Endothelial cell of umbilical vein (primary cell): ENCODE measurements around the gene P2RY6. TPM values are rescaled to one million over a fixed set of nuclear protein-coding genes. Genes with fewer than 3 reads are reported as not detected.

Experiments
- BruUV-seq: library from RNA; stranded (reverse); fragments of 400-500 nt; replicated peaks from 2 replicates; lab custom pipeline; 2021; lab: Mats Ljungman, UMichigan
- CTCF ChIA-PET: fragments of 300-600, 350-600 bp; sonication (Branson Sonifier 250); formaldehyde crosslinking; loops from one replicate; lab custom pipeline; 2021; ENCODE audit warnings: antibody characterized with exemption, inconsistent platforms; lab: Charles Lee
- POLR2A ChIA-PET: fragments of 300-600, 350-600 bp; sonication (Branson Sonifier 250); formaldehyde crosslinking; loops from one replicate; lab custom pipeline; 2021; ENCODE audit warnings: antibody characterized with exemption, inconsistent platforms; lab: Charles Lee
- DNase-seq: peaks from one replicate; pipeline ENCODE4 v3.0.0-alpha.2; 2011; ENCODE audit warnings: low read depth, low spot score
- FAIRE-seq: peaks from 2 replicates; lab custom pipeline; 2011; peaks lifted over from hg19 to GRCh38; lab: Jason Lieb, UNC
- H2AFZ ChIP-seq: 2 replicates; pipeline ENCODE4 v1.6.0; 2012; ENCODE audit warnings: low read depth, low read length, control low read depth, inconsistent platforms
- H3K27ac ChIP-seq: 2 replicates; pipeline ENCODE4 v1.5.1; 2011; ENCODE audit warnings: low read depth, mild to moderate bottlenecking, control low read depth, low read length, moderate library complexity; ENCODE audit not compliant: insufficient read depth
- H3K27me3 ChIP-seq, 2 experiments: 2 replicates each; pipeline versions ENCODE4 v1.6.0 to v1.6.1; 2011; ENCODE audit warnings: low read length in 2 of 2, mixed read lengths in 1 of 2; ENCODE audit not compliant: control insufficient read depth in 2 of 2, insufficient read depth in 2 of 2
- H3K36me3 ChIP-seq, 2 experiments: 2 replicates in 1 of 2; 3 replicates in 1 of 2; pipeline ENCODE4 v1.5.1; 2011; ENCODE audit warnings: low read length in 2 of 2, mild to moderate bottlenecking in 1 of 2, moderate library complexity in 1 of 2; ENCODE audit not compliant: control insufficient read depth in 2 of 2, insufficient read depth in 2 of 2; ENCODE audit errors: extremely low read depth in 1 of 2
- H3K4me1 ChIP-seq: 3 replicates; pipeline ENCODE4 v1.5.1; 2011; ENCODE audit warnings: mild to moderate bottlenecking, low read length; ENCODE audit not compliant: control insufficient read depth, insufficient read depth; ENCODE audit errors: extremely low read depth
- H3K4me2 ChIP-seq: 2 replicates; pipeline ENCODE4 v1.6.1; 2011; ENCODE audit warnings: low read length, control low read depth, mixed read lengths; ENCODE audit not compliant: insufficient read depth
- H3K4me3 ChIP-seq, 3 experiments: fragments of 200-600 bp in 1 of 3; sonication (generic), shearing (Covaris generic) in 1 of 3; replicated peaks in 1 of 3; 2 replicates each; pipeline ENCODE4 v1.5.1; 2011 to 2016; ENCODE audit warnings: control low read depth in 3 of 3, low read length in 3 of 3, mild to moderate bottlenecking in 2 of 3, inconsistent platforms in 1 of 3, low read depth in 1 of 3, moderate library complexity in 1 of 3; ENCODE audit not compliant: insufficient read depth in 1 of 3
- H3K79me2 ChIP-seq: 2 replicates; pipeline ENCODE4 v1.6.0; 2012; ENCODE audit warnings: low read length, inconsistent platforms; ENCODE audit not compliant: control insufficient read depth, insufficient read depth
- H3K9ac ChIP-seq: replicated peaks from 2 replicates; pipeline ENCODE3; 2011; ENCODE audit warnings: low read length, control low read depth; ENCODE audit not compliant: insufficient read depth; ENCODE audit errors: extremely low read depth
- H3K9me1 ChIP-seq: replicated peaks from 3 replicates; pipeline ENCODE4 v1.6.0; 2011; ENCODE audit warnings: mild to moderate bottlenecking, low read length; ENCODE audit not compliant: control insufficient read depth, insufficient read depth; ENCODE audit errors: extremely low read depth
- H3K9me3 ChIP-seq: replicated peaks from 2 replicates; pipeline ENCODE4 v1.5.1; 2012; ENCODE audit warnings: low read length, inconsistent platforms; ENCODE audit not compliant: control insufficient read depth, insufficient read depth
- H4K20me1 ChIP-seq: replicated peaks from 2 replicates; pipeline ENCODE3; 2011; ENCODE audit warnings: mild to moderate bottlenecking, low read length; ENCODE audit not compliant: control insufficient read depth, insufficient read depth; ENCODE audit errors: extremely low read depth
- CTCF ChIP-seq, 2 donors: IDR thresholded peaks; 1 replicate in 1 of 2; 2 replicates in 1 of 2; pipeline ENCODE4 v1.5.1; 2011; ENCODE audit warnings: low read length in 2 of 2, mild to moderate bottlenecking in 2 of 2, moderate library complexity in 2 of 2, control low read depth in 1 of 2, inconsistent platforms in 1 of 2, low read depth in 1 of 2; ENCODE audit not compliant: insufficient read depth in 1 of 2; ENCODE audit errors: extremely low read depth in 1 of 2
- EZH2 ChIP-seq: IDR thresholded peaks from 2 replicates; pipeline ENCODE4 v1.6.1; 2012; ENCODE audit warnings: borderline replicate concordance, low read depth, mild to moderate bottlenecking, moderate library complexity, low read length, inconsistent platforms; ENCODE audit not compliant: severe bottlenecking
- FOS ChIP-seq: IDR thresholded peaks from 2 replicates; pipeline ENCODE4 v1.6.1; 2011; ENCODE audit warnings: mild to moderate bottlenecking, low read length, moderate library complexity, borderline replicate concordance; ENCODE audit not compliant: insufficient read depth
- GATA2 ChIP-seq: IDR thresholded peaks from 2 replicates; pipeline ENCODE4 v1.7.0; 2011; ENCODE audit warnings: low read depth, mild to moderate bottlenecking, moderate library complexity, mixed read lengths, low read length; ENCODE audit not compliant: insufficient read length, insufficient read depth
- JUN ChIP-seq: IDR thresholded peaks from 2 replicates; pipeline ENCODE4 v1.6.1; 2011; ENCODE audit warnings: borderline replicate concordance, low read depth; ENCODE audit not compliant: insufficient read length, insufficient read depth
- MAX ChIP-seq: IDR thresholded peaks from 2 replicates; pipeline ENCODE4 v1.6.1; 2011; ENCODE audit not compliant: insufficient read depth, insufficient read length
- MYC ChIP-seq: IDR thresholded peaks from one replicate; pipeline ENCODE4 v1.6.1; 2011; ENCODE audit warnings: mild to moderate bottlenecking, low read depth, low read length
- POLR2A ChIP-seq: IDR thresholded peaks from 2 replicates; pipeline ENCODE4 v1.6.1; 2012; ENCODE audit warnings: low read depth, mild to moderate bottlenecking, control low read depth, low read length
- POLR2AphosphoS5 ChIP-seq: IDR thresholded peaks from 2 replicates; pipeline ENCODE4 v1.6.1; 2012; ENCODE audit warnings: low read depth, mild to moderate bottlenecking, control low read depth, low read length, moderate library complexity; ENCODE audit not compliant: insufficient read depth
- dilution Hi-C: fragments of 300-500 bp; cut with MboI; formaldehyde crosslinking; loops from one replicate; pipeline ENCODE4 v1.15.0; 2019; ENCODE audit warnings: low sequenced_read_pairs; ENCODE audit not compliant: extremely low pct_ligation_motif_present
- intact Hi-C: fragments of 100-400 bp; cut with micrococcal nuclease; formaldehyde crosslinking; loops from one replicate; pipeline ENCODE4 v1.10.0; 2022
- polyA plus RNA-seq, 4 experiments: library from polyadenylated mRNA; depleted of rRNA in 3 of 4; stranded (reverse) in 3 of 4; unstranded in 1 of 4; fragments of >200 nt; gene quantifications; 2 replicates each; pipeline versions ENCODE4 v1.2.1 to v1.2.3, GENCODE V29; 2011 to 2012; ENCODE audit warnings: missing spikeins in 1 of 4
- total RNA-seq: library from RNA; stranded (reverse); gene quantifications from 2 replicates; pipeline ENCODE4 v1.2.3, GENCODE V29; 2021

The P2RY6 gene
- total and polyA plus RNA-seq, 2 donors (not counting 3 experiments of a cell fraction or from before 2014, with no cell fraction given), result 0.47 TPM; not detected in 1

GRCh38 chr11:73249304-73249703, 22.8 kb upstream of the P2RY6 start:
- no peak overlapping the region for H3K4me3 ChIP-seq
- ChIA-PET CTCF (interaction anchor here (1.0 to 1.3 kb wide), 2 partner anchors 40 to 64 kb away, joined by 3 to 4 read pairs; no protein-coding TSS in a partner anchor), POLR2A (no interaction called here)
- no peaks in the 10 kb centered on the region for H3K36me3 ChIP-seq
- no peak overlapping the region for H2AFZ ChIP-seq
- H4K20me1 ChIP-seq, result no peaks in the 10 kb centered on the region
- H3K27ac ChIP-seq, result no peak overlapping the region
- dilution Hi-C loops (no loop called here), intact Hi-C loops (no loop called here)
- no peak for DNase-seq
- no peaks in the 10 kb centered on the region for H3K9me1 ChIP-seq
- no peaks in the 10 kb centered on the region for H3K4me1 ChIP-seq
- FAIRE-seq, result no peak
- BruUV-seq, result no TSS peak
- no peak overlapping the region for H3K4me2 ChIP-seq
- H3K27me3 ChIP-seq, result no peaks in the 10 kb centered on the region
- H3K9ac ChIP-seq, result no peak overlapping the region
- no peak for TF ChIP-seq CTCF (IDR thresholded peaks at IDR 0.05; ENCODE audit: extremely low read depth in 1 of 2, insufficient read depth in 1 of 2, low read depth in 1 of 2, low read length in 2 of 2)
- no peak for TF ChIP-seq GATA2
- no peak for TF ChIP-seq MYC
- no peak for TF ChIP-seq EZH2
- TF ChIP-seq POLR2A, result no peak
- TF ChIP-seq FOS, result no peak
- no peak for TF ChIP-seq JUN
- no peak for TF ChIP-seq POLR2AphosphoS5
- TF ChIP-seq MAX, result no peak
- no peaks in the 10 kb centered on the region for H3K79me2 ChIP-seq
- H3K9me3 ChIP-seq, result no peaks in the 10 kb centered on the region
